CD4-positive, alpha-beta T cell treated with Interleukin-15 for 1 hour (primary cell): ENCODE measurements around the gene PXN.
A peak's percentile ranks its signal among the peaks of the same experiment; 100 is the strongest.
"Not testable (repeated sequence)": the region's sequence is repeated elsewhere in the genome, so short reads cannot be mapped to it uniquely, and the experiment has no call there.

ENCODE experiments used
- DNase-seq: peaks from one replicate; pipeline ENCODE4 v3.0.0-alpha.2; 2020

Gene PXN

GRCh38 chr12:120239776-120240494, 25.6 kb downstream of the PXN start:
- no peak for DNase-seq

- DNase-seq = no peak
Measured at GRCh38 chr12:120238839-120239445, 26.6 kb downstream of the PXN start.

GRCh38 chr12:120238217-120238616, 27.3 kb downstream of the PXN start:
- DNase-seq = no peak

- DNase-seq = no peak
Measured at GRCh38 chr12:120237360-120238171, 28.0 kb downstream of the PXN start.

GRCh38 chr12:120236809-120237208, 28.7 kb downstream of the PXN start:
- not testable (repeated sequence) for DNase-seq

- DNase-seq = no peak
Measured at GRCh38 chr12:120235369-120236323, 29.9 kb downstream of the PXN start.

- DNase-seq = no peak
Measured at GRCh38 chr12:120234643-120235368, 30.7 kb downstream of the PXN start.

GRCh38 chr12:120231316-120232011, 34.1 kb downstream of the PXN start:
- peak; percentile 77 for DNase-seq

- DNase-seq = no peak
Measured at GRCh38 chr12:120230974-120231315, 34.6 kb downstream of the PXN start.

- no peak for DNase-seq
Measured at GRCh38 chr12:120230326-120230973, 35.1 kb downstream of the PXN start.

- no peak for DNase-seq
Measured at GRCh38 chr12:120229487-120230325, 35.8 kb downstream of the PXN start.

GRCh38 chr12:120229071-120229486, 36.5 kb downstream of the PXN start:
- no peak for DNase-seq

- DNase-seq = peak; percentile 86
Measured at GRCh38 chr12:120228291-120229070, 37.0 kb downstream of the PXN start.

- DNase-seq = no peak
Measured at GRCh38 chr12:120228041-120228290, 37.6 kb downstream of the PXN start.

GRCh38 chr12:120227233-120228040, 38.1 kb downstream of the PXN start:
- no peak for DNase-seq

GRCh38 chr12:120225852-120226640, 39.5 kb downstream of the PXN start:
- DNase-seq = no peak

GRCh38 chr12:120225200-120225558, 40.4 kb downstream of the PXN start:
- DNase-seq = no peak
